Endothelial cell of umbilical vein (primary cell): ENCODE data around the gene TMEM229B. TPM values are rescaled to one million over a fixed set of nuclear protein-coding genes. Genes with fewer than 3 reads are reported as not detected.
A peak's percentile ranks its signal among the peaks of the same experiment; 100 is the strongest.

Experiments
- BruUV-seq: library from RNA; stranded (reverse); fragments of 400-500 nt; replicated peaks from 2 replicates; lab custom pipeline; 2021; lab: Mats Ljungman, UMichigan
- CTCF ChIA-PET: fragments of 300-600, 350-600 bp; sonication (Branson Sonifier 250); formaldehyde crosslinking; loops from one replicate; lab custom pipeline; 2021; ENCODE audit warnings: antibody characterized with exemption, inconsistent platforms; lab: Charles Lee
- POLR2A ChIA-PET: fragments of 300-600, 350-600 bp; sonication (Branson Sonifier 250); formaldehyde crosslinking; loops from one replicate; lab custom pipeline; 2021; ENCODE audit warnings: antibody characterized with exemption, inconsistent platforms; lab: Charles Lee
- DNase-seq: peaks from one replicate; pipeline ENCODE4 v3.0.0-alpha.2; 2011; ENCODE audit warnings: low read depth, low spot score
- FAIRE-seq: peaks from 2 replicates; lab custom pipeline; 2011; peaks lifted over from hg19 to GRCh38; lab: Jason Lieb, UNC
- H2AFZ ChIP-seq: 2 replicates; pipeline ENCODE4 v1.6.0; 2012; ENCODE audit warnings: low read depth, low read length, control low read depth, inconsistent platforms
- H3K27ac ChIP-seq: 2 replicates; pipeline ENCODE4 v1.5.1; 2011; ENCODE audit warnings: low read depth, mild to moderate bottlenecking, control low read depth, low read length, moderate library complexity; ENCODE audit not compliant: insufficient read depth
- H3K27me3 ChIP-seq, 2 experiments: 2 replicates each; pipeline versions ENCODE4 v1.6.0 to v1.6.1; 2011; ENCODE audit warnings: low read length in 2 of 2, mixed read lengths in 1 of 2; ENCODE audit not compliant: control insufficient read depth in 2 of 2, insufficient read depth in 2 of 2
- H3K36me3 ChIP-seq, 2 experiments: 2 replicates in 1 of 2; 3 replicates in 1 of 2; pipeline ENCODE4 v1.5.1; 2011; ENCODE audit warnings: low read length in 2 of 2, mild to moderate bottlenecking in 1 of 2, moderate library complexity in 1 of 2; ENCODE audit not compliant: control insufficient read depth in 2 of 2, insufficient read depth in 2 of 2; ENCODE audit errors: extremely low read depth in 1 of 2
- H3K4me1 ChIP-seq: 3 replicates; pipeline ENCODE4 v1.5.1; 2011; ENCODE audit warnings: mild to moderate bottlenecking, low read length; ENCODE audit not compliant: control insufficient read depth, insufficient read depth; ENCODE audit errors: extremely low read depth
- H3K4me2 ChIP-seq: 2 replicates; pipeline ENCODE4 v1.6.1; 2011; ENCODE audit warnings: low read length, control low read depth, mixed read lengths; ENCODE audit not compliant: insufficient read depth
- H3K4me3 ChIP-seq, 3 experiments: fragments of 200-600 bp in 1 of 3; sonication (generic), shearing (Covaris generic) in 1 of 3; replicated peaks in 1 of 3; 2 replicates each; pipeline ENCODE4 v1.5.1; 2011 to 2016; ENCODE audit warnings: control low read depth in 3 of 3, low read length in 3 of 3, mild to moderate bottlenecking in 2 of 3, inconsistent platforms in 1 of 3, low read depth in 1 of 3, moderate library complexity in 1 of 3; ENCODE audit not compliant: insufficient read depth in 1 of 3
- H3K79me2 ChIP-seq: 2 replicates; pipeline ENCODE4 v1.6.0; 2012; ENCODE audit warnings: low read length, inconsistent platforms; ENCODE audit not compliant: control insufficient read depth, insufficient read depth
- H3K9ac ChIP-seq: replicated peaks from 2 replicates; pipeline ENCODE3; 2011; ENCODE audit warnings: low read length, control low read depth; ENCODE audit not compliant: insufficient read depth; ENCODE audit errors: extremely low read depth
- H3K9me1 ChIP-seq: replicated peaks from 3 replicates; pipeline ENCODE4 v1.6.0; 2011; ENCODE audit warnings: mild to moderate bottlenecking, low read length; ENCODE audit not compliant: control insufficient read depth, insufficient read depth; ENCODE audit errors: extremely low read depth
- H3K9me3 ChIP-seq: replicated peaks from 2 replicates; pipeline ENCODE4 v1.5.1; 2012; ENCODE audit warnings: low read length, inconsistent platforms; ENCODE audit not compliant: control insufficient read depth, insufficient read depth
- H4K20me1 ChIP-seq: replicated peaks from 2 replicates; pipeline ENCODE3; 2011; ENCODE audit warnings: mild to moderate bottlenecking, low read length; ENCODE audit not compliant: control insufficient read depth, insufficient read depth; ENCODE audit errors: extremely low read depth
- EZH2 ChIP-seq: IDR thresholded peaks from 2 replicates; pipeline ENCODE4 v1.6.1; 2012; ENCODE audit warnings: borderline replicate concordance, low read depth, mild to moderate bottlenecking, moderate library complexity, low read length, inconsistent platforms; ENCODE audit not compliant: severe bottlenecking
- MAX ChIP-seq: IDR thresholded peaks from 2 replicates; pipeline ENCODE4 v1.6.1; 2011; ENCODE audit not compliant: insufficient read depth, insufficient read length
- MYC ChIP-seq: IDR thresholded peaks from one replicate; pipeline ENCODE4 v1.6.1; 2011; ENCODE audit warnings: mild to moderate bottlenecking, low read depth, low read length
- dilution Hi-C: fragments of 300-500 bp; cut with MboI; formaldehyde crosslinking; loops from one replicate; pipeline ENCODE4 v1.15.0; 2019; ENCODE audit warnings: low sequenced_read_pairs; ENCODE audit not compliant: extremely low pct_ligation_motif_present
- intact Hi-C: fragments of 100-400 bp; cut with micrococcal nuclease; formaldehyde crosslinking; loops from one replicate; pipeline ENCODE4 v1.10.0; 2022
- polyA plus RNA-seq, 4 experiments: library from polyadenylated mRNA; depleted of rRNA in 3 of 4; stranded (reverse) in 3 of 4; unstranded in 1 of 4; fragments of >200 nt; gene quantifications; 2 replicates each; pipeline versions ENCODE4 v1.2.1 to v1.2.3, GENCODE V29; 2011 to 2012; ENCODE audit warnings: missing spikeins in 1 of 4
- total RNA-seq: library from RNA; stranded (reverse); gene quantifications from 2 replicates; pipeline ENCODE4 v1.2.3, GENCODE V29; 2021
- TF ChIP-seq, protein P1 (sequence below), 2 donors: IDR thresholded peaks; 1 replicate in 1 of 2; 2 replicates in 1 of 2; pipeline ENCODE4 v1.5.1; 2011; ENCODE audit warnings: low read length in 2 of 2, mild to moderate bottlenecking in 2 of 2, moderate library complexity in 2 of 2, control low read depth in 1 of 2, inconsistent platforms in 1 of 2, low read depth in 1 of 2; ENCODE audit not compliant: insufficient read depth in 1 of 2; ENCODE audit errors: extremely low read depth in 1 of 2

TMEM229B gene
- total and polyA plus RNA-seq, 2 donors (not counting 3 experiments of a cell fraction or from before 2014, with no cell fraction given): 0.03 TPM; not detected in 1

DNA sequence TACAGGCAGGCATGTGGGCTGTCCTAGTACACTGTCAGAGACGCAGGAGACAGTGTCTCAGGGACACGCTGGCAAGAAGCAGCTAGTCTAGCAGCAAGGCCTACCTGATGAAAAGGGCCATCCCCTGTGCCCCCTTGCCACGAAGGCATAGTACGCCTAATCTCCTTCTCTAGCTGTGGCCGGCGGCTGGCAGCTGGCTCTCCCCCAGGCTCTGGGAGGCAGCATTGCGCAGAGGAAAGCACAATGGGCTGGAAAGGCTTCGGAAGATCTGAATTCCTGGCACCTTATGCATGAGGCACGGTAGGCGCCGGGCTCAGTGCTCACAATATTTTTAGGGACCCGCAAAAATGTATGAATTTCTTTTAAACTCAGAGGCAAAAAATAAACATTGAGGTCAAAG is 28.6 kb upstream of the TMEM229B start:
- Histone ChIP-seq H3K4me2 (no peak overlapping the region), H3K79me2 (no peaks in the 10 kb centered on the region), H3K27me3 (peaks cover 41 to 58% of the 10 kb centered on the region in 2 experiments), H3K9me1 (no peaks in the 10 kb centered on the region), H4K20me1 (no peaks in the 10 kb centered on the region), H3K36me3 (no peaks in the 10 kb centered on the region), H3K27ac (no peak overlapping the region), H2AFZ (no peak overlapping the region), H3K9me3 (no peaks in the 10 kb centered on the region), H3K4me3 (no peak overlapping the region), H3K4me1 (peaks cover 3% of the 10 kb centered on the region), H3K9ac (no peak overlapping the region)
- FAIRE-seq (peak; percentile 33), DNase-seq (no peak)
- CTCF ChIA-PET: interaction anchor here (0.9 to 2.5 kb wide), 10 partner anchors 10 to 187 kb away, joined by 3 to 30 read pairs (median 6); partner anchors contain the start of gene PLEKHH1
- dilution Hi-C loops (no loop called here), intact Hi-C loops (loop anchor here (10.0 kb wide), 1 partner anchor 92 kb away; no protein-coding TSS in a partner anchor)
- BruUV-seq: no TSS peak
- TF ChIP-seq EZH2: no peak
- TF ChIP-seq, protein P1, sequence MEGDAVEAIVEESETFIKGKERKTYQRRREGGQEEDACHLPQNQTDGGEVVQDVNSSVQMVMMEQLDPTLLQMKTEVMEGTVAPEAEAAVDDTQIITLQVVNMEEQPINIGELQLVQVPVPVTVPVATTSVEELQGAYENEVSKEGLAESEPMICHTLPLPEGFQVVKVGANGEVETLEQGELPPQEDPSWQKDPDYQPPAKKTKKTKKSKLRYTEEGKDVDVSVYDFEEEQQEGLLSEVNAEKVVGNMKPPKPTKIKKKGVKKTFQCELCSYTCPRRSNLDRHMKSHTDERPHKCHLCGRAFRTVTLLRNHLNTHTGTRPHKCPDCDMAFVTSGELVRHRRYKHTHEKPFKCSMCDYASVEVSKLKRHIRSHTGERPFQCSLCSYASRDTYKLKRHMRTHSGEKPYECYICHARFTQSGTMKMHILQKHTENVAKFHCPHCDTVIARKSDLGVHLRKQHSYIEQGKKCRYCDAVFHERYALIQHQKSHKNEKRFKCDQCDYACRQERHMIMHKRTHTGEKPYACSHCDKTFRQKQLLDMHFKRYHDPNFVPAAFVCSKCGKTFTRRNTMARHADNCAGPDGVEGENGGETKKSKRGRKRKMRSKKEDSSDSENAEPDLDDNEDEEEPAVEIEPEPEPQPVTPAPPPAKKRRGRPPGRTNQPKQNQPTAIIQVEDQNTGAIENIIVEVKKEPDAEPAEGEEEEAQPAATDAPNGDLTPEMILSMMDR (IDR thresholded peaks at IDR 0.05; ENCODE audit: extremely low read depth in 1 of 2, insufficient read depth in 1 of 2, low read depth in 1 of 2, low read length in 2 of 2): peak in 1 of 2 donors; percentile 9
- POLR2A ChIA-PET: no interaction called here

DNA sequence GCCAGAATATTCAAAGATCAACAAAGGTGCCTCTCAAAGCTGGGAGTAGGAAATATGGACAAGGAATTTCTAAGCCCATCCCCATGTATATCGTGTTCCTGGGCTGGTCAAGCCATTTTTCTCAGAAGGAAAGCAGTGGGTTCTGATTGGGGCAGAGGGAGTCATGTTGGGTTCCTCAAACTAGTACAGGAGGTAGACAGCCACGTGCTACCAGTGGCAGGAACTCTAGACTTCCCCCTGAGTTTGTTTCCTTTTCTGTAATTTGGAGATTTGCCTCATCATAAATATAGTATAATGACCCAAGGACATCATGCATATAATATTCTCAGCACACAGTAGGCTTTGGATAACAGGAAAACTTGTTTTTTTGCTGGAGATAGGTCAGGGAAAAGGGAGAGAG is 28.2 kb upstream of the TMEM229B start:
- DNase-seq (no peak), FAIRE-seq (no peak)
- no peak overlapping the region for H3K9ac ChIP-seq
- no peak for TF ChIP-seq MYC
- TF ChIP-seq EZH2: peak; percentile 48
- TF ChIP-seq MAX: no peak
- dilution Hi-C loops: no loop called here
- POLR2A ChIA-PET: no interaction called here
- peaks cover 3% of the 10 kb centered on the region for H3K4me1 ChIP-seq
- intact Hi-C loops: loop anchor here (10.0 kb wide), 1 partner anchor 92 kb away; no protein-coding TSS in a partner anchor
- H3K79me2 ChIP-seq: no peaks in the 10 kb centered on the region
- no peaks in the 10 kb centered on the region for H3K9me3 ChIP-seq
- BruUV-seq: no TSS peak
- peaks cover 43 to 60% of the 10 kb centered on the region in 2 experiments for H3K27me3 ChIP-seq
- CTCF ChIA-PET: interaction anchor here (0.9 to 2.5 kb wide), 9 partner anchors 10 to 188 kb away, joined by 3 to 30 read pairs (median 6); partner anchors contain the start of gene PLEKHH1
- H3K4me3 ChIP-seq: no peak overlapping the region
- H4K20me1 ChIP-seq: no peaks in the 10 kb centered on the region
- H3K36me3 ChIP-seq: no peaks in the 10 kb centered on the region
- H3K4me2 ChIP-seq: no peak overlapping the region
- H2AFZ ChIP-seq: no peak overlapping the region
- H3K27ac ChIP-seq: no peak overlapping the region
- H3K9me1 ChIP-seq: no peaks in the 10 kb centered on the region
